ENCODE measurements around the gene RPIA.

RPIA gene

GRCh38 chr2:88691339-88692183 is at the start of gene RPIA:
TSS of gene RPIA (plus strand) at chr2:88691673. CDS start at chr2:88691699, 26 bp downstream.
- TF ChIP-seq EP300 (IDR thresholded peaks at IDR 0.05; ENCODE audit: borderline replicate concordance) (0 out of 2 replicates have a peak, but pooled peaks have one; percentile 15), EGR1 (IDR thresholded peaks at IDR 0.05) (no peak; the same call in 1 of the 2 replicates), TAF1 (IDR thresholded peaks at IDR 0.05; ENCODE audit: low read depth) (0 out of 2 replicates have a peak, but pooled peaks have one; percentile 60), ZBTB7A (IDR thresholded peaks at IDR 0.05; ENCODE audit: low read depth) (peak; percentile 72), TCF12 (IDR thresholded peaks at IDR 0.05; ENCODE audit: low read depth) (peak; percentile 46; the same call in 1 of the 2 replicates), FOXM1 (IDR thresholded peaks at IDR 0.05; ENCODE audit: borderline replicate concordance, low read depth) (no peak), RAD21 (IDR thresholded peaks at IDR 0.05; ENCODE audit: low read depth) (no peak), CREB1 (IDR thresholded peaks at IDR 0.05; ENCODE audit: low read depth) (peak; percentile 97), YY1 (IDR thresholded peaks at IDR 0.05; ENCODE audit: low read depth) (peak; percentile 52; the same call in 1 of the 2 replicates), CEBPB (IDR thresholded peaks at IDR 0.05) (peak; percentile 61), NFIC (IDR thresholded peaks at IDR 0.05) (peak; percentile 39; the same call in 1 of the 2 replicates), TEAD4 (IDR thresholded peaks at IDR 0.05) (0 out of 2 replicates have a peak, but pooled peaks have one; percentile 10), USF1 (IDR thresholded peaks at IDR 0.05) (peak; percentile 69)
- TF ChIP-seq, protein P1, sequence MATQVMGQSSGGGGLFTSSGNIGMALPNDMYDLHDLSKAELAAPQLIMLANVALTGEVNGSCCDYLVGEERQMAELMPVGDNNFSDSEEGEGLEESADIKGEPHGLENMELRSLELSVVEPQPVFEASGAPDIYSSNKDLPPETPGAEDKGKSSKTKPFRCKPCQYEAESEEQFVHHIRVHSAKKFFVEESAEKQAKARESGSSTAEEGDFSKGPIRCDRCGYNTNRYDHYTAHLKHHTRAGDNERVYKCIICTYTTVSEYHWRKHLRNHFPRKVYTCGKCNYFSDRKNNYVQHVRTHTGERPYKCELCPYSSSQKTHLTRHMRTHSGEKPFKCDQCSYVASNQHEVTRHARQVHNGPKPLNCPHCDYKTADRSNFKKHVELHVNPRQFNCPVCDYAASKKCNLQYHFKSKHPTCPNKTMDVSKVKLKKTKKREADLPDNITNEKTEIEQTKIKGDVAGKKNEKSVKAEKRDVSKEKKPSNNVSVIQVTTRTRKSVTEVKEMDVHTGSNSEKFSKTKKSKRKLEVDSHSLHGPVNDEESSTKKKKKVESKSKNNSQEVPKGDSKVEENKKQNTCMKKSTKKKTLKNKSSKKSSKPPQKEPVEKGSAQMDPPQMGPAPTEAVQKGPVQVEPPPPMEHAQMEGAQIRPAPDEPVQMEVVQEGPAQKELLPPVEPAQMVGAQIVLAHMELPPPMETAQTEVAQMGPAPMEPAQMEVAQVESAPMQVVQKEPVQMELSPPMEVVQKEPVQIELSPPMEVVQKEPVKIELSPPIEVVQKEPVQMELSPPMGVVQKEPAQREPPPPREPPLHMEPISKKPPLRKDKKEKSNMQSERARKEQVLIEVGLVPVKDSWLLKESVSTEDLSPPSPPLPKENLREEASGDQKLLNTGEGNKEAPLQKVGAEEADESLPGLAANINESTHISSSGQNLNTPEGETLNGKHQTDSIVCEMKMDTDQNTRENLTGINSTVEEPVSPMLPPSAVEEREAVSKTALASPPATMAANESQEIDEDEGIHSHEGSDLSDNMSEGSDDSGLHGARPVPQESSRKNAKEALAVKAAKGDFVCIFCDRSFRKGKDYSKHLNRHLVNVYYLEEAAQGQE (IDR thresholded peaks at IDR 0.05; ENCODE audit: low read depth): no peak
- TF ChIP-seq, protein P2, sequence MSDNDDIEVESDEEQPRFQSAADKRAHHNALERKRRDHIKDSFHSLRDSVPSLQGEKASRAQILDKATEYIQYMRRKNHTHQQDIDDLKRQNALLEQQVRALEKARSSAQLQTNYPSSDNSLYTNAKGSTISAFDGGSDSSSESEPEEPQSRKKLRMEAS (IDR thresholded peaks at IDR 0.05): peak; percentile 98

GRCh38 chr2:88642278-88642677 is 49.2 kb upstream of the RPIA start:
- no peak for TF ChIP-seq USF1 (IDR thresholded peaks at IDR 0.05)
- no peak for TF ChIP-seq CEBPB (IDR thresholded peaks at IDR 0.05)
- no peak for TF ChIP-seq EP300 (IDR thresholded peaks at IDR 0.05; ENCODE audit: borderline replicate concordance)
- no peak for TF ChIP-seq RAD21 (IDR thresholded peaks at IDR 0.05; ENCODE audit: low read depth)
- no peak for TF ChIP-seq TEAD4 (IDR thresholded peaks at IDR 0.05)
- TF ChIP-seq, protein P2 (IDR thresholded peaks at IDR 0.05): no peak
- no peak for TF ChIP-seq EGR1 (IDR thresholded peaks at IDR 0.05)
- no peak for TF ChIP-seq FOXM1 (IDR thresholded peaks at IDR 0.05; ENCODE audit: borderline replicate concordance, low read depth)
- no peak for TF ChIP-seq TAF1 (IDR thresholded peaks at IDR 0.05; ENCODE audit: low read depth)
- TF ChIP-seq NFIC (IDR thresholded peaks at IDR 0.05): no peak

GRCh38 chr2:88651646-88652045 is 39.8 kb upstream of the RPIA start:
- TF ChIP-seq, protein P1 (IDR thresholded peaks at IDR 0.05; ENCODE audit: low read depth): no peak
- TF ChIP-seq EP300 (IDR thresholded peaks at IDR 0.05; ENCODE audit: borderline replicate concordance) (no peak), RAD21 (IDR thresholded peaks at IDR 0.05; ENCODE audit: low read depth) (no peak), USF1 (IDR thresholded peaks at IDR 0.05) (no peak), CREB1 (IDR thresholded peaks at IDR 0.05; ENCODE audit: low read depth) (no peak), TEAD4 (IDR thresholded peaks at IDR 0.05) (no peak), YY1 (IDR thresholded peaks at IDR 0.05; ENCODE audit: low read depth) (no peak), FOXM1 (IDR thresholded peaks at IDR 0.05; ENCODE audit: borderline replicate concordance, low read depth) (no peak), TCF12 (IDR thresholded peaks at IDR 0.05; ENCODE audit: low read depth) (no peak), EGR1 (IDR thresholded peaks at IDR 0.05) (no peak), CEBPB (IDR thresholded peaks at IDR 0.05) (no peak), ZBTB7A (IDR thresholded peaks at IDR 0.05; ENCODE audit: low read depth) (no peak), TAF1 (IDR thresholded peaks at IDR 0.05; ENCODE audit: low read depth) (no peak), NFIC (IDR thresholded peaks at IDR 0.05) (no peak)

DNA sequence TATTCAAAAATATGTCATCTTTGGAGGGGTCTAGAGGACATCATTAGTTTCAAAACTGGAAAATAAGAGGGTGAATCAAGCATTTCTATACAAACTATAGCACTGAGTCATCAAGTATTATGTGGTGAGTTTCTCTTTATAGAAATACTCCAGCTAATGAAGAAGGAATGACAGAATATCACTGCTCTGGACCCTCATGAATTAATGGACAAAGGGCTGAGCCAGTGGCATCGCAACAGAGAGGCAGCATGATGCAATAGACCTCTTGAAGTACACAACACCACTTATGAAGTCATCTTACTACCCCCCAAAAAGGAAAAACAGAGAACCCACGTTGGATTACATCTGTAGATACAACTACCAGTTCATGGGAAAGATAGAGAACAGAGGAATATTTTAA is 36.8 kb upstream of the RPIA start:
- TF ChIP-seq CREB1 (IDR thresholded peaks at IDR 0.05; ENCODE audit: low read depth): no peak
- no peak for TF ChIP-seq NFIC (IDR thresholded peaks at IDR 0.05)
- no peak for TF ChIP-seq TEAD4 (IDR thresholded peaks at IDR 0.05)

DNA sequence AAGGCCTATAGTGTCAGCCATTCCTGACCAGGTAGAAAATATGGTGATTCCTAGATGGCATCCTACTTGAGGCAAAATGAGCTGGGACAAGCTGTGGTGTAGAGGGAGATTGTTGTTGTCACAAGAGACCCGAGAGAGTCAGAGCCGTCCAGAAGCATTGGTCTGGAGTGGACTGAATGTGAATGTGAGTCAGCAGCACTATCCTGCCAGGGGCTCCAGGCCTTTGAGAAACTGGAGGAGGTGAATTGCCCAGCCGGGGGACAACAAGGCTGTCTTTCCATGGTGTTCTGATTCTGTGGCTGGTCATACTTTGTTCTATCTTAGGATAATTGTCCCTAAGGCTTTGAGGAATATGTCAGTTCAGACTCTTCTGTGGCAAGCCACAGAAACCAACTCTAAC is 34.8 kb upstream of the RPIA start:
- TF ChIP-seq ZBTB7A (IDR thresholded peaks at IDR 0.05; ENCODE audit: low read depth) (no peak), FOXM1 (IDR thresholded peaks at IDR 0.05; ENCODE audit: borderline replicate concordance, low read depth) (no peak), RAD21 (IDR thresholded peaks at IDR 0.05; ENCODE audit: low read depth) (no peak), EP300 (IDR thresholded peaks at IDR 0.05; ENCODE audit: borderline replicate concordance) (no peak), CEBPB (IDR thresholded peaks at IDR 0.05) (no peak), TAF1 (IDR thresholded peaks at IDR 0.05; ENCODE audit: low read depth) (no peak), EGR1 (IDR thresholded peaks at IDR 0.05) (no peak), CREB1 (IDR thresholded peaks at IDR 0.05; ENCODE audit: low read depth) (no peak), YY1 (IDR thresholded peaks at IDR 0.05; ENCODE audit: low read depth) (no peak)
- TF ChIP-seq, protein P2 (IDR thresholded peaks at IDR 0.05): no peak
